ENCODE data around the gene CREB5. TPM values are rescaled to one million over a fixed set of nuclear protein-coding genes. Genes with fewer than 3 reads are reported as not detected.

Gene CREB5
- total and polyA plus RNA-seq, 2 of the 13 experiments (the other 11 are each of a cell fraction or from before 2014, with no cell fraction given), result 0.38 to 0.71 TPM

- no peaks in the 10 kb centered on the region for H4K20me1 ChIP-seq (ENCODE audit: insufficient read depth, low read length)
- DNase-seq (ENCODE audit: low spot score) (no peak), FAIRE-seq (no peak), ATAC-seq (no peak)
- H3K27ac ChIP-seq (ENCODE audit: extremely low read length, insufficient read depth, low read length), result no peak overlapping the region
- no peak overlapping the region for H3K9ac ChIP-seq (ENCODE audit: insufficient read depth, low read depth, low read length)
- no peak overlapping the region for H2AFZ ChIP-seq (ENCODE audit: low read length)
- no peak overlapping the region for H3K4me3 ChIP-seq (replicated peaks in 1 of 3; ENCODE audit: insufficient read depth in 1 of 3, low read depth in 2 of 3, low read length in 3 of 3)
- TF ChIP-seq ATF7 (IDR thresholded peaks at IDR 0.05), result peak; percentile 74
- no peak for TF ChIP-seq ATF7 (CRISPR knock-in tag; IDR thresholded peaks at IDR 0.05)
- TF ChIP-seq TEAD3 (CRISPR knock-in tag; optimal IDR thresholded peaks at IDR 0.05; ENCODE audit: borderline replicate concordance), result no peak
- TF ChIP-seq PHF21A (CRISPR knock-in tag; IDR thresholded peaks at IDR 0.05), result no peak
- 0 out of 2 replicates have a peak, but pooled peaks cover 3% of the 10 kb centered on the region for H3K4me1 ChIP-seq (ENCODE audit: insufficient read depth, low read length)
- no peaks in the 10 kb centered on the region for H3K9me3 ChIP-seq (ENCODE audit: low read length)
- H3K4me2 ChIP-seq (ENCODE audit: low read depth, low read length), result no peak overlapping the region
- no TSS peak for BruUV-seq (replicated peaks)
- peaks cover 2 to 13% of the 10 kb centered on the region in 2 experiments; a peak in 4 of 5 replicates for H3K27me3 ChIP-seq (ENCODE audit: control insufficient read depth in 1 of 2, insufficient read depth in 2 of 2, low read length in 2 of 2)
- in situ Hi-C loops (cut with HindIII; ENCODE audit: extremely low pct_ligation_motif_present, low pct_unique_long_range_greater_than_20kb), result no loop called here
- H3K79me2 ChIP-seq (ENCODE audit: insufficient read depth, low read length), result no peaks in the 10 kb centered on the region
- intact Hi-C loops (cut with micrococcal nuclease; ENCODE audit: unreplicated experiment), result no loop called here
- WGBS (ENCODE audit: low lambda C conversion rate), result 18% methylated on average over 1 of the region's 1 CpG
- CTCF ChIA-PET (ENCODE audit: low intra/inter-chr PET ratio, low total read pairs), result no interaction called here
- no peaks in the 10 kb centered on the region for H3K36me3 ChIP-seq (replicated peaks in 1 of 2; ENCODE audit: control insufficient read depth in 1 of 2, insufficient read depth in 2 of 2, low read length in 2 of 2)
- POLR2A ChIA-PET, result no interaction called here
Measured at GRCh38 chr7:28414453-28414852, 2.1 kb downstream of the CREB5 start.

GRCh38 chr7:28417321-28417940 is 5.1 kb downstream of the CREB5 start:
- Histone ChIP-seq H3K9ac (ENCODE audit: insufficient read depth, low read depth, low read length) (no peak overlapping the region), H2AFZ (ENCODE audit: low read length) (no peak overlapping the region), H3K36me3 (replicated peaks in 1 of 2; ENCODE audit: control insufficient read depth in 1 of 2, insufficient read depth in 2 of 2, low read length in 2 of 2) (no peaks in the 10 kb centered on the region), H3K79me2 (ENCODE audit: insufficient read depth, low read length) (no peaks in the 10 kb centered on the region), H3K4me3 (replicated peaks in 1 of 3; ENCODE audit: insufficient read depth in 1 of 3, low read depth in 2 of 3, low read length in 3 of 3) (no peak overlapping the region), H3K27ac (ENCODE audit: extremely low read length, insufficient read depth, low read length) (no peak overlapping the region), H3K9me3 (ENCODE audit: low read length) (no peaks in the 10 kb centered on the region), H4K20me1 (ENCODE audit: insufficient read depth, low read length) (no peaks in the 10 kb centered on the region), H3K4me1 (ENCODE audit: insufficient read depth, low read length) (no peaks in the 10 kb centered on the region), H3K27me3 (ENCODE audit: control insufficient read depth in 1 of 2, insufficient read depth in 2 of 2, low read length in 2 of 2) (no peaks in the 10 kb centered on the region; a peak in 1 of 5 replicates), H3K4me2 (ENCODE audit: low read depth, low read length) (no peak overlapping the region)
- in situ Hi-C loops (cut with HindIII; ENCODE audit: extremely low pct_ligation_motif_present, low pct_unique_long_range_greater_than_20kb), result no loop called here
- POLR2A ChIA-PET, result no interaction called here
- ATAC-seq (no peak), FAIRE-seq (no peak), DNase-seq (ENCODE audit: low spot score) (no peak)
- CTCF ChIA-PET (ENCODE audit: low intra/inter-chr PET ratio, low total read pairs), result no interaction called here
- intact Hi-C loops (cut with micrococcal nuclease; ENCODE audit: unreplicated experiment), result no loop called here
- WGBS (ENCODE audit: low lambda C conversion rate), result 19% methylated on average over 5 of the region's 5 CpGs
- no TSS peak for BruUV-seq (replicated peaks)
- TF ChIP-seq, protein P1, sequence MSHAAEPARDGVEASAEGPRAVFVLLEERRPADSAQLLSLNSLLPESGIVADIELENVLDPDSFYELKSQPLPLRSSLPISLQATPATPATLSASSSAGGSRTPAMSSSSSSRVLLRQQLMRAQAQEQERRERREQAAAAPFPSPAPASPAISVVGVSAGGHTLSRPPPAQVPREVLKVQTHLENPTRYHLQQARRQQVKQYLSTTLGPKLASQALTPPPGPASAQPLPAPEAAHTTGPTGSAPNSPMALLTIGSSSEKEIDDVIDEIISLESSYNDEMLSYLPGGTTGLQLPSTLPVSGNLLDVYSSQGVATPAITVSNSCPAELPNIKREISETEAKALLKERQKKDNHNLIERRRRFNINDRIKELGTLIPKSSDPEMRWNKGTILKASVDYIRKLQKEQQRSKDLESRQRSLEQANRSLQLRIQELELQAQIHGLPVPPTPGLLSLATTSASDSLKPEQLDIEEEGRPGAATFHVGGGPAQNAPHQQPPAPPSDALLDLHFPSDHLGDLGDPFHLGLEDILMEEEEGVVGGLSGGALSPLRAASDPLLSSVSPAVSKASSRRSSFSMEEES (CRISPR knock-in tag; IDR thresholded peaks at IDR 0.05), result no peak
- TF ChIP-seq KDM2A (CRISPR knock-in tag; IDR thresholded peaks at IDR 0.05; ENCODE audit: borderline replicate concordance, low read depth) (no peak), TARDBP (CRISPR knock-in tag; IDR thresholded peaks at IDR 0.05) (no peak), TFDP2 (CRISPR knock-in tag; IDR thresholded peaks at IDR 0.05) (no peak), ZNF343 (CRISPR knock-in tag; IDR thresholded peaks at IDR 0.05) (no peak), ZFP36L2 (CRISPR knock-in tag; IDR thresholded peaks at IDR 0.05) (no peak), MAF1 (CRISPR knock-in tag; IDR thresholded peaks at IDR 0.05; ENCODE audit: borderline replicate concordance) (no peak), MLX (CRISPR knock-in tag; IDR thresholded peaks at IDR 0.05) (no peak), ZNF710 (CRISPR knock-in tag; IDR thresholded peaks at IDR 0.05; ENCODE audit: borderline replicate concordance) (no peak), CBX2 (IDR thresholded peaks at IDR 0.05; ENCODE audit: low read depth, low read length) (no peak), CBX2 (CRISPR knock-in tag; IDR thresholded peaks at IDR 0.05; ENCODE audit: low read depth) (no peak)
